Heart right ventricle (tissue), 16 donors: ENCODE measurements around the gene S100A9. TPM values are rescaled to one million over a fixed set of nuclear protein-coding genes. Genes with fewer than 3 reads are reported as not detected.
"Not testable (repeated sequence)": the region's sequence is repeated elsewhere in the genome, so short reads cannot be mapped to it uniquely, and the experiment has no call there.

Experiments
- ATAC-seq, 8 donors: fragments of 200-7000 bp; cut with Tn5 transposase; one replicate each; pipeline ENCODE4 v1.9.1; 2020; ENCODE audit warnings: mild to moderate bottlenecking in 8 of 8, moderate library complexity in 8 of 8, moderate number of reproducible peaks in 1 of 8
- DNase-seq, 2 donors: peaks; one replicate each; pipeline ENCODE4 v3.0.0-alpha.2; 2020
- H3K27ac ChIP-seq, 10 donors: fragments of 200-600 bp; sonication (generic) in 2 of 10; one replicate each; pipeline versions ENCODE4 v1.5.0 to v1.8.0; 2020 to 2022; ENCODE audit warnings: mild to moderate bottlenecking in 3 of 10
- H3K27me3 ChIP-seq, 7 donors: fragments of 200-600 bp; one replicate each; pipeline ENCODE4 v1.8.0; 2021 to 2022; ENCODE audit warnings: mild to moderate bottlenecking in 2 of 7
- H3K36me3 ChIP-seq, 9 donors: fragments of 200-600 bp; sonication (generic) in 1 of 9; one replicate each; pipeline versions ENCODE4 v1.5.0 to v1.8.0; 2020 to 2022; ENCODE audit warnings: mild to moderate bottlenecking in 2 of 9
- H3K4me1 ChIP-seq, 9 donors: fragments of 200-600 bp; sonication (generic) in 1 of 9; one replicate each; pipeline versions ENCODE4 v1.5.0 to v1.8.0; 2020 to 2022; ENCODE audit warnings: mild to moderate bottlenecking in 4 of 9
- H3K4me3 ChIP-seq, 10 donors: fragments of 200-600 bp; sonication (generic) in 2 of 10; one replicate each; pipeline versions ENCODE4 v1.5.0 to v1.8.0; 2020 to 2022; ENCODE audit warnings: mild to moderate bottlenecking in 7 of 10, moderate library complexity in 2 of 10
- H3K9me3 ChIP-seq, 11 donors: fragments of 200-600 bp in 10 of 11; sonication (generic) in 2 of 11; one replicate each; pipeline versions ENCODE4 v1.5.0 to v1.8.0; 2013 to 2022; ENCODE audit warnings: mild to moderate bottlenecking in 2 of 11, control low read depth in 1 of 11, moderate library complexity in 1 of 11
- WGBS, 2 donors: extraction: QIAGEN DNeasy Blood & Tissue Kit; methylation state at CpG; one replicate each; pipeline ENCODE4 v1.1.7; 2013; ENCODE audit warnings: inconsistent platforms in 1 of 2; 5-methylcytosine and 5-hydroxymethylcytosine counted together
- intact Hi-C, 10 donors: fragments of 100-400 bp; cut with DNase I; formaldehyde crosslinking; loops; one replicate each; pipeline versions ENCODE4 v1.11.1 to v1.14.2; 2022
- polyA plus RNA-seq, 2 donors: library from polyadenylated mRNA; stranded (reverse); fragments of 200-250 nt; gene quantifications; one replicate each; pipeline ENCODE4 v1.2.3, GENCODE V29; 2013
- total RNA-seq, 10 donors: library from RNA; stranded (reverse); fragmentation: NEBNext Ultra II Directional in 3 of 10; extraction: Animal tissue kit (Norgen Biotek cat#: 25700) in 3 of 10; gene quantifications; one replicate each; pipeline versions ENCODE4 v1.2.1 to v1.2.4, GENCODE V29; 2021 to 2023
- TF ChIP-seq, protein P1 (sequence below), 9 donors: fragments of 200-600 bp; sonication (generic) in 2 of 9; IDR thresholded peaks; one replicate each; pipeline versions ENCODE4 v1.5.0 to v1.8.0; 2021 to 2022; ENCODE audit warnings: antibody characterized with exemption in 9 of 9, mild to moderate bottlenecking in 5 of 9, moderate library complexity in 1 of 9
- donor health status: Arrhythmogenic right ventricular cardiomyopathy.
- donor health status: ischemic (EF 13 %, LVEDD 7.1; RV severe dilation, severe dysfunction).
- donor health status: healthy with polysubstance abuse.
- donor health status: DM: no; HTN: yes; CAD: no.
- donor health status: DM: no; HTN: no; CAD: no.
- donor health status: ischemic (EF 25% LVEDD 6.9; RV normal size, moderate dysfunction).
- donor health status: ischemic (EF 25% LVEDD 5.7; RV mildly dilated, moderate dysfunction).
- donor health status: healthy.
- donor health status: DM: yes; HTN: yes; CAD: no.
- donor health status: Ischemic cardiomyopathy.
- donor health status: ischemic (EF 35%, LVEDD 5.7; RV mildly dilated, moderate dysfunction).
- donor health status: nonischemic (EF 11% LVEDD 7.7; RV severe dilation, severe dysfunction).
- donor health status: DM: yes; HTN: yes; CAD: no.
- donor health status: PGD.
- donor health status: ischemic (EF 29% LVEDD 5.4; RV normal size, mild dysfunction).
- donor health status: nonischemic (EF 23%, LVEDD 6.1; RV moderate dilation, normal function).

S100A9 gene
- total and polyA plus RNA-seq, 12 donors = 9.9 to 182 (median 71.5) TPM

DNA sequence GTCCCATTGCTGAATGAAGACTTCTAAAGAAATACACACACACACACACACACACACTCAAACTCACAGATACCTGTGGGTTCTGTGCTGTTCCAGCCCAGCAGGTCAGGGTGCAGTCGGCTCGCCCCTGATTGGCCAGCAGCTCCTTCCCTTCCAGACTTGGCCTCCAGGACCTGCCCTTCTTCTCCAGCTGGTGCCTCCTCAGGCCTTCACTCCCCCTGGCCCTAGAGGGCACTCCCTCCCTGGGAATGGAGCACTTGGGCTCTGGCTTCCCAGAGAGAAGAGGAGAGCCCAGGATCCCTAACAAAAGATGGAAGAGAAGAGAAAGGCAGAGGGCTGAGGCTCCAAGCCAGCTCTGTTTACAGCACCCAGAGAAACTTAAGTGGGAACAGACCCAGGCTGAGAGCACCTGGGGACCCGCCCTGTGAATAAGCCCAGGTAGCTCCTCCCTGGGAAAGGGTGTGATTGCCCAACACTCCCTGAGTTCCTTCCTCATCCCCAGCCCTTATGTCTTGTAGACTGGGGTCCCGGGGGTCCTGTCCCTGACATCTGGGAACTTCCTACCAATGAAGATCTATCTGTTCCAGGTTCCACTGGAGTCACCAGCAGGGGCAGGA is 45.0 kb upstream of the S100A9 start, which contains the start of gene PGLYRP3:
PGLYRP3 (minus strand) TSS at position 383 of the 617 bp plus-strand sequence. CDS start 2,287 bp downstream, outside the sequence.
- no peak within 1 kb of the TSS for H3K4me3 ChIP-seq
- H3K27ac ChIP-seq = no peak within 1 kb of the TSS
- no peaks in the 10 kb centered on the region for H3K36me3 ChIP-seq
- DNase-seq (no peak), ATAC-seq (no peak)
- no peaks in the 10 kb centered on the region for H3K4me1 ChIP-seq
- peaks cover 0 to 4% (median 0%) of the 10 kb centered on the region in 7 donors for H3K27me3 ChIP-seq
- TF ChIP-seq, protein P1, sequence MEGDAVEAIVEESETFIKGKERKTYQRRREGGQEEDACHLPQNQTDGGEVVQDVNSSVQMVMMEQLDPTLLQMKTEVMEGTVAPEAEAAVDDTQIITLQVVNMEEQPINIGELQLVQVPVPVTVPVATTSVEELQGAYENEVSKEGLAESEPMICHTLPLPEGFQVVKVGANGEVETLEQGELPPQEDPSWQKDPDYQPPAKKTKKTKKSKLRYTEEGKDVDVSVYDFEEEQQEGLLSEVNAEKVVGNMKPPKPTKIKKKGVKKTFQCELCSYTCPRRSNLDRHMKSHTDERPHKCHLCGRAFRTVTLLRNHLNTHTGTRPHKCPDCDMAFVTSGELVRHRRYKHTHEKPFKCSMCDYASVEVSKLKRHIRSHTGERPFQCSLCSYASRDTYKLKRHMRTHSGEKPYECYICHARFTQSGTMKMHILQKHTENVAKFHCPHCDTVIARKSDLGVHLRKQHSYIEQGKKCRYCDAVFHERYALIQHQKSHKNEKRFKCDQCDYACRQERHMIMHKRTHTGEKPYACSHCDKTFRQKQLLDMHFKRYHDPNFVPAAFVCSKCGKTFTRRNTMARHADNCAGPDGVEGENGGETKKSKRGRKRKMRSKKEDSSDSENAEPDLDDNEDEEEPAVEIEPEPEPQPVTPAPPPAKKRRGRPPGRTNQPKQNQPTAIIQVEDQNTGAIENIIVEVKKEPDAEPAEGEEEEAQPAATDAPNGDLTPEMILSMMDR (IDR thresholded peaks at IDR 0.05) = no peak
- WGBS, 2 donors = 81 to 83% methylated on average over 4 of the region's 4 CpGs
- peaks cover 0 to 12% (median 0%) of the 10 kb centered on the region in 11 donors for H3K9me3 ChIP-seq
- intact Hi-C loops = no loop called here

DNA sequence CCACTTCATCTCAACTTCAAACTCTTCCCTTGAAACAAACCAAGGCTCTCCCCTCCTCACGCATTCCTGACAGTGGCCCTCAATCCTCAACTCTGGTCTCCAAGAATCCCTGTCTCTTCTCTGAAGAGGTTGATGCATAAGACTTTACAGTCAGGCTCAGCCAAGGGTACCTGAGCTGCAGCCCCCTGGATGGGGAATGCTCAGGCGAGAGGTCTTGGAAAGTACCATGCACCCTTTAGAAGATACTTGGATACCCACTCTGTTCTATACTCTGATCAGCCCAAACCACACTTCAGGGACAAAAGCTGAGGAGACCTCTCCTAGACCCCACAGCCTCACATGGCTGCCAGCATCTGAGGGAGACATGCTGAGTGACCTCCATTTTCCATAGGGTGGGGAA is 44.4 kb upstream of the S100A9 start:
- ATAC-seq (no peak), DNase-seq (no peak)
- Histone ChIP-seq H3K27ac (no peak overlapping the region), H3K36me3 (no peaks in the 10 kb centered on the region), H3K4me3 (no peak overlapping the region), H3K9me3 (peaks cover 0 to 12% (median 0%) of the 10 kb centered on the region in 11 donors), H3K27me3 (peaks cover 0 to 1% (median 0%) of the 10 kb centered on the region in 7 donors), H3K4me1 (no peaks in the 10 kb centered on the region)
- WGBS, 2 donors = 85 to 96% methylated on average over 2 of the region's 2 CpGs
- TF ChIP-seq, protein P1 (IDR thresholded peaks at IDR 0.05) = no peak
- intact Hi-C loops = no loop called here

DNA sequence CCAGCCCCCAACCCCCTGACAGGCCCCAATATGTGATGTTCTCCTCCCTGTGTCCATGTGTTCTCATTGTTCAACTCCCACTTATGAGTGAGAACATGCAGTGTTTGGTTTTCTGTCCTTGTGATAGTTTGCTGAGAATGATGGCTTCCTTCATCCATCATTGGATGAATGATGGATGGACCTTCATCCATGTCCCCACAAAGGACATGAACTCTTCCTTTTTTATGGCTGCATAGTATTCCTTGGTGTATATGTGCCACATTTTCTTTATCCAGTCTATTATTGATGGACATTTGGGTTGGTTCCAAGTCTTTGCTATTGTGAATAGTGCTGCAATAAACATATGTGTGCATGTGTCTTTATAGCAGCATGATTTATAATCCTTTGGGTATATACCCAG is 43.3 kb upstream of the S100A9 start:
- peaks cover 0 to 12% (median 0%) of the 10 kb centered on the region in 11 donors for H3K9me3 ChIP-seq
- intact Hi-C loops, H3K4me3 ChIP-seq, H3K27me3 ChIP-seq, H3K4me1 ChIP-seq, DNase-seq, H3K36me3 ChIP-seq, ATAC-seq, H3K27ac ChIP-seq: not testable (repeated sequence)

DNA sequence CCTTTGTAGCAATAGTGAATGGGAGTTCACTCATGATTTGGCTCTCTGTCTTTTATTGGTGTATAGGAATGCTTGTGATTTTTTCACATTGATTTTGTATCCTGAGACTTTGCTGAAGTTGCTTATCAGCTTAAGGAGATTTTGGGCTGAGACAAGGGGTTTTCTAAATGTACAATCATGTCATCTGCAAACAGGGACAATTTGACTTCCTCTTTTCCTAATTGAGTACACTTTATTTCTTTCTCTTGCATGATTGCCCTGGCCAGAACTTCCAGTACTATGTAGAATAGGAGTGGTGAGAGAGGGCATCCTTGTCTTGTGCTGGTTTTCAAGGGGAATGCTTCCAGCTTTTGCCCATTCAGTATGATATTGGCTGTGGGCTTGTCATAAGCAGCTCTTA is 41.6 kb upstream of the S100A9 start:
- H3K4me3 ChIP-seq, intact Hi-C loops, H3K36me3 ChIP-seq, H3K4me1 ChIP-seq, ATAC-seq, DNase-seq, H3K27ac ChIP-seq: not testable (repeated sequence)
- peaks cover 0 to 18% (median 0%) of the 10 kb centered on the region in 11 donors for H3K9me3 ChIP-seq
- H3K27me3 ChIP-seq = peaks cover 0 to 12% (median 0%) of the 10 kb centered on the region in 7 donors

DNA sequence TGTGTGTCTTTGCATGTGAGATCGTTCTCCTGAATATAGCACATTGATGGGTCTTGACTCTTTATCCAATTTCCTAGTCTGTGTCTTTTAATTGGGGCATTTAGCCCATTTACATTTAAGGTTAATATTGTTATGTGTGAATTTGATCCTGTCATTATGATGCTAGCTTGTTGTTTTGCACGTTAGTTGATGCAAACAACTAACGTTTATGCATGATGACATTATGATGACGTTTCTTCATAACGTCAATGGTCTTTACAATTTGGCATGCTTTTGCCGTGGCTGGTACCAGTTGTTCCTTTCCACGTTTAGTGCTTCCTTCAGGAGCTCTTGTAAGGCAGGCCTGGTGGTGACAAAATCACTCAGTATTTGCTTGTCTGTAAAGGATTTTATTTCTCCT is 39.5 kb upstream of the S100A9 start:
- intact Hi-C loops, H3K4me1 ChIP-seq, DNase-seq, H3K27ac ChIP-seq, H3K4me3 ChIP-seq, ATAC-seq, H3K36me3 ChIP-seq: not testable (repeated sequence)
- Histone ChIP-seq H3K27me3 (peaks cover 0 to 12% (median 0%) of the 10 kb centered on the region in 7 donors), H3K9me3 (peaks cover 0 to 38% (median 14%) of the 10 kb centered on the region in 11 donors)
- WGBS, 2 donors = 81 to 86% methylated on average over 7 of the region's 7 CpGs

DNA sequence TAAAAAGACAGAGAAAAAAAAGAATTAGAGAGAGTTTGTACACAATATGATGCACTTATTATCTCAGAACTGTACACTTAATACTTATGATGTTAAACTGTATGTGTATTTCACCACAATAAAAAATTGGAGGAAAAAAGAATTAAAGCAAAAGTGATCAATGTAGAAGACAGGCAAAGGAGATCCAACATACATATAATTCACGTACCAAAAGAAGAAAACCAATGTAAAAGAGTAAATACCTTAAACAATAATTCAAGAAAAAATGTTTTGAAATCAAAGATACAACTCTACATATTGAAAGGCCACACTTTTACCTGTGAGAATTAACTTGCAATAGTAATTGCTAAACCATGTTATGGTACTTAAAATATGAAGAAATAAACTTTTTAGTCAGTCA is 35.1 kb upstream of the S100A9 start:
- Histone ChIP-seq H3K4me1 (no peaks in the 10 kb centered on the region), H3K27ac (no peak overlapping the region), H3K27me3 (peaks cover 0 to 12% (median 0%) of the 10 kb centered on the region in 7 donors), H3K4me3 (no peak overlapping the region), H3K36me3 (no peaks in the 10 kb centered on the region), H3K9me3 (peaks cover 0 to 48% (median 29%) of the 10 kb centered on the region in 11 donors)
- 2 to 38% methylated on average over 1 of the region's 1 CpG for WGBS, 2 donors
- intact Hi-C loops = no loop called here
- no peak for ATAC-seq
- TF ChIP-seq, protein P1 (IDR thresholded peaks at IDR 0.05) = no peak
- DNase-seq = no peak
